ENCODE data around the gene TIE1.
A peak's percentile ranks its signal among the peaks of the same experiment; 100 is the strongest.
"Not testable (repeated sequence)": the region's sequence is repeated elsewhere in the genome, so short reads cannot be mapped to it uniquely, and the experiment has no call there.

TIE1 gene

GRCh38 chr1:43363935-43364525, 63.2 kb downstream of the TIE1 start:
- H3K27ac ChIP-seq (ENCODE audit: low read length), result no peak overlapping the region
- DNase-seq (ENCODE audit: low read depth, low spot score), result no peak
- peaks cover 32% of the 10 kb centered on the region for H3K36me3 ChIP-seq (ENCODE audit: control insufficient read depth, insufficient read depth, low read length)
- no peak overlapping the region for H3K4me3 ChIP-seq (ENCODE audit: low read length)
- WGBS (ENCODE audit: insufficient coverage, insufficient read length), result no CpG with 5 or more reads among the region's 5 CpGs
- H3K9me3 ChIP-seq (ENCODE audit: control insufficient read depth, insufficient read depth, low read length), result no peaks in the 10 kb centered on the region
- H3K4me1 ChIP-seq (ENCODE audit: control insufficient read depth, insufficient read depth, low read length), result peaks cover 9% of the 10 kb centered on the region; the same call in 1 of the 2 replicates
- no peaks in the 10 kb centered on the region for H3K27me3 ChIP-seq (ENCODE audit: control insufficient read depth, insufficient read depth, low read length)

- Histone ChIP-seq H3K4me1 (ENCODE audit: control insufficient read depth, insufficient read depth, low read length) (peaks cover 5% of the 10 kb centered on the region; the same call in 1 of the 2 replicates), H3K27ac (ENCODE audit: low read length) (no peak overlapping the region), H3K4me3 (ENCODE audit: low read length) (no peak overlapping the region), H3K9me3 (ENCODE audit: control insufficient read depth, insufficient read depth, low read length) (no peaks in the 10 kb centered on the region), H3K27me3 (ENCODE audit: control insufficient read depth, insufficient read depth, low read length) (no peaks in the 10 kb centered on the region), H3K36me3 (ENCODE audit: control insufficient read depth, insufficient read depth, low read length) (peaks cover 24% of the 10 kb centered on the region)
- WGBS (ENCODE audit: insufficient coverage, insufficient read length), result no CpG with 5 or more reads among the region's 2 CpGs
- no peak for DNase-seq (ENCODE audit: low read depth, low spot score)
These were observed 64.9 kb downstream of the TIE1 start for GRCh38 chr1:43365678-43366077.

- no CpG with 5 or more reads among the region's 11 CpGs for WGBS (ENCODE audit: insufficient coverage, insufficient read length)
- peaks cover 5% of the 10 kb centered on the region; the same call in 1 of the 2 replicates for H3K4me1 ChIP-seq (ENCODE audit: control insufficient read depth, insufficient read depth, low read length)
- no peaks in the 10 kb centered on the region for H3K9me3 ChIP-seq (ENCODE audit: control insufficient read depth, insufficient read depth, low read length)
- DNase-seq (ENCODE audit: low read depth, low spot score), result no peak
- H3K27me3 ChIP-seq (ENCODE audit: control insufficient read depth, insufficient read depth, low read length), result no peaks in the 10 kb centered on the region
- H3K27ac ChIP-seq (ENCODE audit: low read length), result no peak overlapping the region
- no peak overlapping the region; the same call in 1 of the 2 replicates for H3K4me3 ChIP-seq (ENCODE audit: low read length)
- H3K36me3 ChIP-seq (ENCODE audit: control insufficient read depth, insufficient read depth, low read length), result peaks cover 19% of the 10 kb centered on the region
These were observed 65.4 kb downstream of the TIE1 start for GRCh38 chr1:43366179-43366578.

GRCh38 chr1:43366601-43367025, 65.8 kb downstream of the TIE1 start:
- DNase-seq (ENCODE audit: low read depth, low spot score), result no peak
- Histone ChIP-seq H3K9me3 (ENCODE audit: control insufficient read depth, insufficient read depth, low read length) (no peaks in the 10 kb centered on the region), H3K27me3 (ENCODE audit: control insufficient read depth, insufficient read depth, low read length) (no peaks in the 10 kb centered on the region), H3K27ac (ENCODE audit: low read length) (no peak overlapping the region), H3K4me1 (ENCODE audit: control insufficient read depth, insufficient read depth, low read length) (peaks cover 5% of the 10 kb centered on the region; the same call in 1 of the 2 replicates), H3K36me3 (ENCODE audit: control insufficient read depth, insufficient read depth, low read length) (peaks cover 14% of the 10 kb centered on the region), H3K4me3 (ENCODE audit: low read length) (peak overlapping the region; percentile 53; the same call in 1 of the 2 replicates)
- no CpG with 5 or more reads among the region's 5 CpGs for WGBS (ENCODE audit: insufficient coverage, insufficient read length)

- no peaks in the 10 kb centered on the region for H3K27me3 ChIP-seq (ENCODE audit: control insufficient read depth, insufficient read depth, low read length)
- peaks cover 5% of the 10 kb centered on the region; the same call in 1 of the 2 replicates for H3K4me1 ChIP-seq (ENCODE audit: control insufficient read depth, insufficient read depth, low read length)
- no CpG with 5 or more reads among the region's 48 CpGs for WGBS (ENCODE audit: insufficient coverage, insufficient read length)
- no peak for DNase-seq (ENCODE audit: low read depth, low spot score)
- H3K9me3 ChIP-seq (ENCODE audit: control insufficient read depth, insufficient read depth, low read length), result no peaks in the 10 kb centered on the region
- H3K36me3 ChIP-seq (ENCODE audit: control insufficient read depth, insufficient read depth, low read length), result peaks cover 11% of the 10 kb centered on the region; the same call in 1 of the 2 replicates
- peak overlapping the region; percentile 53; the same call in 1 of the 2 replicates for H3K4me3 ChIP-seq (ENCODE audit: low read length)
- no peak overlapping the region for H3K27ac ChIP-seq (ENCODE audit: low read length)
These were observed 66.5 kb downstream of the TIE1 start for GRCh38 chr1:43367026-43367903.

GRCh38 chr1:43367904-43368645, 67.3 kb downstream of the TIE1 start, which contains the start of gene ELOVL1:
ELOVL1 (minus strand) TSS chr1:43368011; CDS start chr1:43365609, 2,402 bp downstream.
- Histone ChIP-seq H3K27me3 (ENCODE audit: control insufficient read depth, insufficient read depth, low read length) (no peaks in the 10 kb centered on the region), H3K36me3 (ENCODE audit: control insufficient read depth, insufficient read depth, low read length) (peaks cover 11% of the 10 kb centered on the region; the same call in 1 of the 2 replicates), H3K4me3 (ENCODE audit: low read length) (peak within 1 kb of the TSS; percentile 68; the same call in 1 of the 2 replicates), H3K4me1 (ENCODE audit: control insufficient read depth, insufficient read depth, low read length) (peaks cover 5% of the 10 kb centered on the region; the same call in 1 of the 2 replicates), H3K27ac (ENCODE audit: low read length) (no peak within 1 kb of the TSS), H3K9me3 (ENCODE audit: control insufficient read depth, insufficient read depth, low read length) (no peaks in the 10 kb centered on the region)
- no peak for DNase-seq (ENCODE audit: low read depth, low spot score)
- no CpG with 5 or more reads among the region's 58 CpGs for WGBS (ENCODE audit: insufficient coverage, insufficient read length)

- no peak for DNase-seq (ENCODE audit: low read depth, low spot score)
- Histone ChIP-seq H3K4me1 (ENCODE audit: control insufficient read depth, insufficient read depth, low read length) (peaks cover 5% of the 10 kb centered on the region; the same call in 1 of the 2 replicates), H3K36me3 (ENCODE audit: control insufficient read depth, insufficient read depth, low read length) (peaks cover 6% of the 10 kb centered on the region; the same call in 1 of the 2 replicates), H3K4me3 (ENCODE audit: low read length) (peak overlapping the region; percentile 68; the same call in 1 of the 2 replicates), H3K27me3 (ENCODE audit: control insufficient read depth, insufficient read depth, low read length) (no peaks in the 10 kb centered on the region), H3K27ac (ENCODE audit: low read length) (no peak overlapping the region), H3K9me3 (ENCODE audit: control insufficient read depth, insufficient read depth, low read length) (no peaks in the 10 kb centered on the region)
- WGBS (ENCODE audit: insufficient coverage, insufficient read length), result no CpG with 5 or more reads among the region's 6 CpGs
These were observed 67.9 kb downstream of the TIE1 start for GRCh38 chr1:43368646-43369020.

GRCh38 chr1:43369779-43370178, 69.0 kb downstream of the TIE1 start:
- not testable (repeated sequence) for DNase-seq (ENCODE audit: low read depth, low spot score); H3K4me1 ChIP-seq (ENCODE audit: control insufficient read depth, insufficient read depth, low read length); H3K27me3 ChIP-seq (ENCODE audit: control insufficient read depth, insufficient read depth, low read length); H3K27ac ChIP-seq (ENCODE audit: low read length); H3K36me3 ChIP-seq (ENCODE audit: control insufficient read depth, insufficient read depth, low read length); H3K9me3 ChIP-seq (ENCODE audit: control insufficient read depth, insufficient read depth, low read length); H3K4me3 ChIP-seq (ENCODE audit: low read length)
- WGBS (ENCODE audit: insufficient coverage, insufficient read length), result no CpG with 5 or more reads among the region's 6 CpGs

- DNase-seq (ENCODE audit: low read depth, low spot score), result no peak
- Histone ChIP-seq H3K4me3 (ENCODE audit: low read length) (no peak overlapping the region), H3K36me3 (ENCODE audit: control insufficient read depth, insufficient read depth, low read length) (no peaks in the 10 kb centered on the region), H3K9me3 (ENCODE audit: control insufficient read depth, insufficient read depth, low read length) (no peaks in the 10 kb centered on the region), H3K27ac (ENCODE audit: low read length) (no peak overlapping the region), H3K4me1 (ENCODE audit: control insufficient read depth, insufficient read depth, low read length) (peaks cover 5% of the 10 kb centered on the region; the same call in 1 of the 2 replicates), H3K27me3 (ENCODE audit: control insufficient read depth, insufficient read depth, low read length) (no peaks in the 10 kb centered on the region)
- WGBS (ENCODE audit: insufficient coverage, insufficient read length), result no CpG with 5 or more reads among the region's 4 CpGs
These were observed 69.8 kb downstream of the TIE1 start for GRCh38 chr1:43370564-43370963.

GRCh38 chr1:43372172-43372571, 71.4 kb downstream of the TIE1 start:
- H3K9me3 ChIP-seq (ENCODE audit: control insufficient read depth, insufficient read depth, low read length), result no peaks in the 10 kb centered on the region
- DNase-seq (ENCODE audit: low read depth, low spot score), result no peak
- H3K27me3 ChIP-seq (ENCODE audit: control insufficient read depth, insufficient read depth, low read length), result no peaks in the 10 kb centered on the region
- WGBS (ENCODE audit: insufficient coverage, insufficient read length), result no CpG with 5 or more reads among the region's 5 CpGs
- no peak overlapping the region for H3K27ac ChIP-seq (ENCODE audit: low read length)
- H3K36me3 ChIP-seq (ENCODE audit: control insufficient read depth, insufficient read depth, low read length), result no peaks in the 10 kb centered on the region
- no peak overlapping the region for H3K4me3 ChIP-seq (ENCODE audit: low read length)
- H3K4me1 ChIP-seq (ENCODE audit: control insufficient read depth, insufficient read depth, low read length), result 0 out of 2 replicates have a peak, but pooled peaks cover 1% of the 10 kb centered on the region

All from iPS DF 6.9 (cell line).